Thoracic aorta (tissue), 2 donors: ENCODE measurements around the gene SF3B5. TPM values are rescaled to one million over a fixed set of nuclear protein-coding genes. Genes with fewer than 3 reads are reported as not detected.

ENCODE experiments used
- ATAC-seq: fragments of 150-250 bp; one replicate; pipeline ENCODE4 v1.8.0; 2017; ENCODE audit warnings: low read depth; ENCODE audit not compliant: insufficient number of reproducible peaks, low FRiP score
- DNase-seq: peaks from one replicate; pipeline ENCODE4 v3.0.0-alpha.2; 2020; ENCODE audit warnings: low spot score
- H3K27ac ChIP-seq, 2 donors: fragments of 200-600 bp; sonication (generic); 1 replicate in 1 of 2; 2 replicates in 1 of 2; pipeline ENCODE4 v1.5.1; 2016; ENCODE audit warnings: mild to moderate bottlenecking in 2 of 2, moderate library complexity in 2 of 2
- H3K27me3 ChIP-seq: fragments of 200-600 bp; sonication (generic); replicated peaks from 2 replicates; pipeline ENCODE4 v1.6.0; 2016; ENCODE audit warnings: mild to moderate bottlenecking; ENCODE audit not compliant: insufficient read depth
- H3K36me3 ChIP-seq: fragments of 200-600 bp; sonication (generic); one replicate; pipeline ENCODE4 v1.5.1; 2016
- H3K4me1 ChIP-seq, 2 donors: fragments of 200-600 bp; sonication (generic); 1 replicate in 1 of 2; 2 replicates in 1 of 2; pipeline versions ENCODE4 v1.5.1 to v1.6.0; 2016; ENCODE audit warnings: low read depth in 2 of 2, mild to moderate bottlenecking in 1 of 2; ENCODE audit not compliant: control insufficient read depth in 1 of 2
- H3K4me3 ChIP-seq: fragments of 200-600 bp; sonication (generic); 2 replicates; pipeline ENCODE4 v1.5.1; 2016; ENCODE audit warnings: mild to moderate bottlenecking
- H3K9me3 ChIP-seq: fragments of 200-600 bp; sonication (generic); 2 replicates; pipeline ENCODE4 v1.5.1; 2016
- CTCF ChIP-seq: fragments of 200-600 bp; sonication (generic); IDR thresholded peaks from one replicate; pipeline ENCODE4 v1.5.1; 2019; ENCODE audit warnings: antibody characterized with exemption
- total RNA-seq, 2 donors: library from RNA; depleted of rRNA; stranded (reverse); fragments of >200 nt; gene quantifications; one replicate each; pipeline versions ENCODE4 v1.1.0 to v1.2.3, GENCODE V29; 2016

The SF3B5 gene
- total RNA-seq, 2 donors from 2014 or later = 92.6 to 95.7 TPM

- no peak overlapping the region for H3K27ac ChIP-seq
- H3K4me3 ChIP-seq = no peak overlapping the region
- no peaks in the 10 kb centered on the region for H3K36me3 ChIP-seq
- H3K27me3 ChIP-seq = no peaks in the 10 kb centered on the region
- no peak for TF ChIP-seq CTCF
- ATAC-seq = no peak
- H3K4me1 ChIP-seq = no peaks in the 10 kb centered on the region
- H3K9me3 ChIP-seq = no peaks in the 10 kb centered on the region
- no peak for DNase-seq
Observed at GRCh38 chr6:144075875-144076274, 19.5 kb downstream of the SF3B5 start.

GRCh38 chr6:144075187-144075586, 20.2 kb downstream of the SF3B5 start:
- H3K9me3 ChIP-seq = no peaks in the 10 kb centered on the region
- no peak overlapping the region for H3K4me3 ChIP-seq
- no peaks in the 10 kb centered on the region for H3K27me3 ChIP-seq
- no peaks in the 10 kb centered on the region for H3K36me3 ChIP-seq
- H3K4me1 ChIP-seq = no peaks in the 10 kb centered on the region
- DNase-seq (no peak), ATAC-seq (no peak)
- TF ChIP-seq CTCF = no peak
- no peak overlapping the region for H3K27ac ChIP-seq

- no peak for ATAC-seq
- TF ChIP-seq CTCF = no peak
Observed at GRCh38 chr6:144073024-144073423, 22.3 kb downstream of the SF3B5 start.

GRCh38 chr6:144069506-144069905, 25.9 kb downstream of the SF3B5 start:
- H3K27ac ChIP-seq = no peak overlapping the region
- H3K27me3 ChIP-seq = no peaks in the 10 kb centered on the region
- no peaks in the 10 kb centered on the region for H3K9me3 ChIP-seq
- peaks cover 0 to 9% of the 10 kb centered on the region in 2 donors for H3K4me1 ChIP-seq
- no peaks in the 10 kb centered on the region for H3K36me3 ChIP-seq
- no peak for ATAC-seq
- DNase-seq = no peak
- TF ChIP-seq CTCF = no peak
- no peak overlapping the region for H3K4me3 ChIP-seq

More at GRCh38 chr6:144073024-144073423, 22.3 kb downstream of the SF3B5 start:
- Histone ChIP-seq H3K27ac (no peak overlapping the region), H3K27me3 (no peaks in the 10 kb centered on the region), H3K9me3 (no peaks in the 10 kb centered on the region), H3K4me1 (no peaks in the 10 kb centered on the region), H3K4me3 (no peak overlapping the region), H3K36me3 (no peaks in the 10 kb centered on the region)
- no peak for DNase-seq

GRCh38 chr6:144068794-144069193, 26.6 kb downstream of the SF3B5 start:
- Histone ChIP-seq H3K9me3 (no peaks in the 10 kb centered on the region), H3K4me1 (peaks cover 0 to 13% of the 10 kb centered on the region in 2 donors), H3K27me3 (no peaks in the 10 kb centered on the region), H3K27ac (no peak overlapping the region), H3K36me3 (no peaks in the 10 kb centered on the region), H3K4me3 (no peak overlapping the region)
- DNase-seq (no peak), ATAC-seq (no peak)
- no peak for TF ChIP-seq CTCF
